PC-9 (cell line): ENCODE measurements around the gene WDR27. TPM values are rescaled to one million over a fixed set of nuclear protein-coding genes. Genes with fewer than 3 reads are reported as not detected.
"Not testable (repeated sequence)": the region's sequence is repeated elsewhere in the genome, so short reads cannot be mapped to it uniquely, and the experiment has no call there.

ENCODE experiments used
- BruUV-seq: library from RNA; stranded (reverse); fragments of 400-500 nt; replicated peaks from 2 replicates; lab custom pipeline; 2021; lab: Mats Ljungman, UMichigan
- CTCF ChIA-PET: fragments of 300-600 bp; sonication (Branson Sonifier 250); formaldehyde crosslinking; loops from one replicate; lab custom pipeline; 2022; ENCODE audit warnings: antibody characterized with exemption; lab: Charles Lee
- POLR2A ChIA-PET: fragments of 300-600 bp; sonication (Branson Sonifier 250); formaldehyde crosslinking; loops from one replicate; lab custom pipeline; 2022; ENCODE audit warnings: antibody characterized with exemption; ENCODE audit not compliant: unreplicated experiment; lab: Charles Lee
- DNase-seq, 2 experiments: peaks; one replicate each; pipeline versions ENCODE4 v3.0.0 to v3.0.0-alpha.2; 2015 to 2022; ENCODE audit warnings: mixed read lengths in 1 of 2
- H2AFZ ChIP-seq: fragments of 200-600 bp; sonication (generic); 2 replicates; pipeline ENCODE4 v1.8.1; 2017; ENCODE audit warnings: antibody characterized with exemption
- H3F3A ChIP-seq: fragments of 200-600 bp; sonication (generic); 2 replicates; pipeline ENCODE4 v1.8.1; 2017; ENCODE audit warnings: antibody characterized with exemption, mild to moderate bottlenecking, low read depth; ENCODE audit not compliant: insufficient read depth
- H3K27ac ChIP-seq: fragments of 200-600 bp; sonication (generic); 2 replicates; pipeline ENCODE4 v1.6.1; 2016; ENCODE audit warnings: mixed run types
- H3K27me3 ChIP-seq: fragments of 200-600 bp; sonication (generic); 2 replicates; pipeline ENCODE4 v1.6.1; 2016; ENCODE audit warnings: low read depth, mixed run types; ENCODE audit not compliant: insufficient read depth
- H3K36me3 ChIP-seq: fragments of 200-600 bp; sonication (generic); 2 replicates; pipeline ENCODE4 v1.6.1; 2016; ENCODE audit warnings: low read depth, mixed run types
- H3K4me1 ChIP-seq: fragments of 200-600 bp; sonication (generic); replicated peaks from 2 replicates; pipeline ENCODE4 v1.6.1; 2016; ENCODE audit warnings: mixed run types; ENCODE audit not compliant: insufficient read depth
- H3K4me2 ChIP-seq: fragments of 200-600 bp; sonication (generic); 2 replicates; pipeline ENCODE4 v1.6.1; 2017; ENCODE audit warnings: mixed run types
- H3K4me3 ChIP-seq: fragments of 200-600 bp; sonication (generic); 2 replicates; pipeline ENCODE4 v1.6.1; 2016; ENCODE audit warnings: mixed run types
- H3K79me2 ChIP-seq: fragments of 200-600 bp; sonication (generic); 2 replicates; pipeline ENCODE4 v1.6.1; 2017; ENCODE audit warnings: low read depth, mixed run types
- H3K9me2 ChIP-seq: fragments of 200-600 bp; sonication (generic); 2 replicates; pipeline ENCODE4 v1.8.1; 2017; ENCODE audit warnings: mild to moderate bottlenecking; ENCODE audit not compliant: insufficient read depth
- H3K9me3 ChIP-seq: fragments of 200-600 bp; sonication (generic); 2 replicates; pipeline ENCODE4 v1.8.1; 2016; ENCODE audit warnings: low read depth; ENCODE audit not compliant: insufficient read depth
- H4K20me1 ChIP-seq: fragments of 200-600 bp; sonication (generic); 2 replicates; pipeline ENCODE4 v1.8.1; 2017; ENCODE audit not compliant: insufficient read depth
- CTCF ChIP-seq: fragments of 200-600 bp; sonication (generic); conservative IDR thresholded peaks from 2 replicates; pipeline ENCODE4 v1.6.1; 2017; ENCODE audit warnings: mixed run types, antibody characterized with exemption, mild to moderate bottlenecking, moderate library complexity
- EZH2 ChIP-seq: fragments of 200-600 bp; sonication (generic); IDR thresholded peaks from 2 replicates; pipeline ENCODE4 v1.8.0; 2017; ENCODE audit warnings: antibody characterized with exemption, low read depth
- intact Hi-C: fragments of 100-400 bp; cut with micrococcal nuclease; formaldehyde crosslinking; loops from one replicate; pipeline ENCODE4 v1.10.0; 2022; ENCODE audit not compliant: unreplicated experiment
- total RNA-seq: library from RNA; stranded (reverse); gene quantifications from 2 replicates; pipeline ENCODE4 v1.2.3, GENCODE V29; 2021

Gene WDR27
- total RNA-seq, 1 experiment from 2014 or later: 54.2 TPM

GRCh38 chr6:169618526-169619490 is 83.0 kb downstream of the WDR27 start:
- Histone ChIP-seq H3K27ac (peak overlapping the region; percentile 88), H3K36me3 (0 out of 2 replicates have a peak, but pooled peaks cover under 1% of the 10 kb centered on the region), H3K4me3 (no peak overlapping the region), H3K4me2 (peak overlapping the region; percentile 62; the same call in 1 of the 2 replicates), H3F3A (peaks cover 51% of the 10 kb centered on the region), H3K27me3 (no peaks in the 10 kb centered on the region), H3K9me3 (no peaks in the 10 kb centered on the region), H4K20me1 (no peaks in the 10 kb centered on the region), H2AFZ (no peak overlapping the region), H3K9me2 (no peaks in the 10 kb centered on the region), H3K79me2 (no peaks in the 10 kb centered on the region), H3K4me1 (peaks cover 58% of the 10 kb centered on the region)
- intact Hi-C loops: no loop called here
- TF ChIP-seq CTCF: no peak
- no peak for TF ChIP-seq EZH2
- BruUV-seq: no TSS peak
- ChIA-PET CTCF (no interaction called here), POLR2A (no interaction called here)
- DNase-seq: no peak

- TF ChIP-seq EZH2: no peak
- no peak for TF ChIP-seq CTCF
- peaks cover 45% of the 10 kb centered on the region for H3K4me1 ChIP-seq
- no peak overlapping the region for H2AFZ ChIP-seq
- no peak overlapping the region for H3K27ac ChIP-seq
- H4K20me1 ChIP-seq: no peaks in the 10 kb centered on the region
- H3F3A ChIP-seq: peaks cover 38% of the 10 kb centered on the region
- H3K9me2 ChIP-seq: no peaks in the 10 kb centered on the region
- H3K27me3 ChIP-seq: no peaks in the 10 kb centered on the region
- ChIA-PET CTCF (no interaction called here), POLR2A (no interaction called here)
- intact Hi-C loops: no loop called here
- H3K79me2 ChIP-seq: no peaks in the 10 kb centered on the region
- no peaks in the 10 kb centered on the region for H3K9me3 ChIP-seq
- DNase-seq: no peak
- no peak overlapping the region for H3K4me3 ChIP-seq
- BruUV-seq: no TSS peak
- no peaks in the 10 kb centered on the region for H3K36me3 ChIP-seq
- H3K4me2 ChIP-seq: no peak overlapping the region
These were observed 84.3 kb downstream of the WDR27 start for GRCh38 chr6:169617562-169617961.

GRCh38 chr6:169608609-169609008 is 93.2 kb downstream of the WDR27 start:
- H3K9me3 ChIP-seq, H3K27ac ChIP-seq, H2AFZ ChIP-seq, BruUV-seq, H3K79me2 ChIP-seq, DNase-seq, H4K20me1 ChIP-seq, H3K36me3 ChIP-seq, H3F3A ChIP-seq, H3K4me3 ChIP-seq, H3K9me2 ChIP-seq, H3K4me1 ChIP-seq, CTCF ChIA-PET, intact Hi-C loops, H3K27me3 ChIP-seq, POLR2A ChIA-PET, H3K4me2 ChIP-seq: not testable (repeated sequence)
